T-helper 1 cell treated with Interleukin-12 subunit alpha and Interleukin-12 subunit beta and Interleukin-4 antibody, amounts not matched to agents 30 μg/mL and 1 μg/mL, for 36 hours (primary cell): ENCODE data around the gene NCBP1.

Source experiments
- H3K27ac Mint-ChIP-seq: one replicate; pipeline ENCODE4 v1.8.0; 2021; ENCODE audit warnings: mild to moderate bottlenecking, mixed read lengths
- H3K27me3 Mint-ChIP-seq: one replicate; pipeline ENCODE4 v1.8.0; 2021; ENCODE audit warnings: low read depth, mixed read lengths
- H3K36me3 Mint-ChIP-seq: one replicate; pipeline ENCODE4 v1.8.0; 2021; ENCODE audit warnings: low read depth, mixed read lengths
- H3K4me1 Mint-ChIP-seq: one replicate; pipeline ENCODE4 v1.8.0; 2021; ENCODE audit warnings: low read depth, mixed read lengths
- H3K4me3 Mint-ChIP-seq: one replicate; pipeline ENCODE4 v1.8.0; 2021; ENCODE audit warnings: mild to moderate bottlenecking, moderate library complexity, mixed read lengths
- H3K9me3 Mint-ChIP-seq: one replicate; pipeline ENCODE4 v1.8.0; 2021; ENCODE audit warnings: mixed read lengths

The NCBP1 gene

GRCh38 chr9:97703437-97704344 is 70.1 kb downstream of the NCBP1 start:
- peaks cover 15% of the 10 kb centered on the region for H3K27me3 Mint-ChIP-seq
- no peak overlapping the region for H3K4me3 Mint-ChIP-seq
- H3K36me3 Mint-ChIP-seq, result peaks cover 2% of the 10 kb centered on the region
- H3K27ac Mint-ChIP-seq, result peak overlapping the region; percentile 87
- peaks cover 25% of the 10 kb centered on the region for H3K4me1 Mint-ChIP-seq
- no peaks in the 10 kb centered on the region for H3K9me3 Mint-ChIP-seq

GRCh38 chr9:97704345-97704677 is 70.7 kb downstream of the NCBP1 start:
- no peaks in the 10 kb centered on the region for H3K9me3 Mint-ChIP-seq
- H3K36me3 Mint-ChIP-seq, result peaks cover 2% of the 10 kb centered on the region
- H3K4me1 Mint-ChIP-seq, result peaks cover 23% of the 10 kb centered on the region
- H3K4me3 Mint-ChIP-seq, result no peak overlapping the region
- H3K27ac Mint-ChIP-seq, result peak overlapping the region; percentile 87
- H3K27me3 Mint-ChIP-seq, result peaks cover 18% of the 10 kb centered on the region

- Mint-ChIP-seq H3K27me3 (peaks cover 19% of the 10 kb centered on the region), H3K4me3 (no peak overlapping the region), H3K4me1 (peaks cover 20% of the 10 kb centered on the region), H3K27ac (no peak overlapping the region), H3K9me3 (no peaks in the 10 kb centered on the region), H3K36me3 (peaks cover 2% of the 10 kb centered on the region)
These were observed 71.2 kb downstream of the NCBP1 start for GRCh38 chr9:97704851-97705250.

- no peaks in the 10 kb centered on the region for H3K9me3 Mint-ChIP-seq
- H3K4me1 Mint-ChIP-seq, result peaks cover 20% of the 10 kb centered on the region
- H3K4me3 Mint-ChIP-seq, result no peak overlapping the region
- peaks cover 21% of the 10 kb centered on the region for H3K27me3 Mint-ChIP-seq
- no peak overlapping the region for H3K27ac Mint-ChIP-seq
- H3K36me3 Mint-ChIP-seq, result peaks cover 2% of the 10 kb centered on the region
These were observed 71.8 kb downstream of the NCBP1 start for GRCh38 chr9:97705354-97705950.

GRCh38 chr9:97706246-97706645 is 72.6 kb downstream of the NCBP1 start:
- H3K27ac Mint-ChIP-seq, result no peak overlapping the region
- H3K36me3 Mint-ChIP-seq, result peaks cover 2% of the 10 kb centered on the region
- H3K4me3 Mint-ChIP-seq, result no peak overlapping the region
- H3K27me3 Mint-ChIP-seq, result peaks cover 24% of the 10 kb centered on the region
- H3K4me1 Mint-ChIP-seq, result peaks cover 26% of the 10 kb centered on the region
- H3K9me3 Mint-ChIP-seq, result no peaks in the 10 kb centered on the region

- H3K4me3 Mint-ChIP-seq, result no peak overlapping the region
- no peaks in the 10 kb centered on the region for H3K9me3 Mint-ChIP-seq
- H3K36me3 Mint-ChIP-seq, result no peaks in the 10 kb centered on the region
- H3K27ac Mint-ChIP-seq, result no peak overlapping the region
- peaks cover 30% of the 10 kb centered on the region for H3K27me3 Mint-ChIP-seq
- peaks cover 28% of the 10 kb centered on the region for H3K4me1 Mint-ChIP-seq
These were observed 77.0 kb downstream of the NCBP1 start for GRCh38 chr9:97710356-97711222.

GRCh38 chr9:97711223-97711626 is 77.6 kb downstream of the NCBP1 start:
- H3K27me3 Mint-ChIP-seq, result peaks cover 30% of the 10 kb centered on the region
- H3K9me3 Mint-ChIP-seq, result no peaks in the 10 kb centered on the region
- H3K36me3 Mint-ChIP-seq, result no peaks in the 10 kb centered on the region
- H3K27ac Mint-ChIP-seq, result no peak overlapping the region
- peaks cover 23% of the 10 kb centered on the region for H3K4me1 Mint-ChIP-seq
- H3K4me3 Mint-ChIP-seq, result no peak overlapping the region

- H3K4me3 Mint-ChIP-seq, result peak overlapping the region; percentile 48
- H3K27me3 Mint-ChIP-seq, result peaks cover 34% of the 10 kb centered on the region
- H3K36me3 Mint-ChIP-seq, result peaks cover 2% of the 10 kb centered on the region
- H3K9me3 Mint-ChIP-seq, result peaks cover 7% of the 10 kb centered on the region
- H3K4me1 Mint-ChIP-seq, result peaks cover 29% of the 10 kb centered on the region
- H3K27ac Mint-ChIP-seq, result peak overlapping the region; percentile 17
These were observed 80.8 kb downstream of the NCBP1 start for GRCh38 chr9:97714435-97714834.

- H3K4me3 Mint-ChIP-seq, result no peak overlapping the region
- peaks cover 47% of the 10 kb centered on the region for H3K27me3 Mint-ChIP-seq
- H3K4me1 Mint-ChIP-seq, result peaks cover 19% of the 10 kb centered on the region
- H3K9me3 Mint-ChIP-seq, result peaks cover 13% of the 10 kb centered on the region
- H3K27ac Mint-ChIP-seq, result no peak overlapping the region
- peaks cover 3% of the 10 kb centered on the region for H3K36me3 Mint-ChIP-seq
These were observed 84.2 kb downstream of the NCBP1 start for GRCh38 chr9:97717866-97718265.

- peaks cover 6% of the 10 kb centered on the region for H3K4me1 Mint-ChIP-seq
- no peak overlapping the region for H3K27ac Mint-ChIP-seq
- peaks cover 13% of the 10 kb centered on the region for H3K9me3 Mint-ChIP-seq
- H3K4me3 Mint-ChIP-seq, result no peak overlapping the region
- peaks cover 3% of the 10 kb centered on the region for H3K36me3 Mint-ChIP-seq
- H3K27me3 Mint-ChIP-seq, result peaks cover 71% of the 10 kb centered on the region
These were observed 87.8 kb downstream of the NCBP1 start for GRCh38 chr9:97721396-97721795.

- peaks cover 13% of the 10 kb centered on the region for H3K9me3 Mint-ChIP-seq
- peaks cover 72% of the 10 kb centered on the region for H3K27me3 Mint-ChIP-seq
- H3K4me1 Mint-ChIP-seq, result peaks cover 5% of the 10 kb centered on the region
- H3K4me3 Mint-ChIP-seq, result no peak overlapping the region
- peaks cover 3% of the 10 kb centered on the region for H3K36me3 Mint-ChIP-seq
- H3K27ac Mint-ChIP-seq, result no peak overlapping the region
These were observed 88.7 kb downstream of the NCBP1 start for GRCh38 chr9:97722331-97722730.
